RWPE1 (cell line): ENCODE results near the gene PREPL.

Experiments used
- CTCF ChIA-PET: fragments of 350-600 bp; sonication (Branson Sonifier 250); formaldehyde crosslinking; extraction: SDS; loops from one replicate; lab custom pipeline; 2021; lab: Yijun Ruan, JAX
- POLR2A ChIA-PET: fragments of 400-600 bp; formaldehyde crosslinking; extraction: SDS; loops from one replicate; lab custom pipeline; 2020; ENCODE audit warnings: antibody characterized with exemption; ENCODE audit not compliant: low non-redundant PET; lab: Yijun Ruan, JAX
- DNase-seq: peaks from one replicate; pipeline ENCODE4 v3.0.0; 2012; ENCODE audit warnings: low spot score
- H3K27ac ChIP-seq: fragments of 450-650 bp; 2 replicates; pipeline ENCODE4 v1.5.1; 2017
- TF ChIP-seq, protein P1 (sequence below): fragments of 450-650 bp; conservative IDR thresholded peaks from 2 replicates; pipeline ENCODE4 v1.5.1; 2017; ENCODE audit warnings: low read depth, mild to moderate bottlenecking

PREPL gene

DNA sequence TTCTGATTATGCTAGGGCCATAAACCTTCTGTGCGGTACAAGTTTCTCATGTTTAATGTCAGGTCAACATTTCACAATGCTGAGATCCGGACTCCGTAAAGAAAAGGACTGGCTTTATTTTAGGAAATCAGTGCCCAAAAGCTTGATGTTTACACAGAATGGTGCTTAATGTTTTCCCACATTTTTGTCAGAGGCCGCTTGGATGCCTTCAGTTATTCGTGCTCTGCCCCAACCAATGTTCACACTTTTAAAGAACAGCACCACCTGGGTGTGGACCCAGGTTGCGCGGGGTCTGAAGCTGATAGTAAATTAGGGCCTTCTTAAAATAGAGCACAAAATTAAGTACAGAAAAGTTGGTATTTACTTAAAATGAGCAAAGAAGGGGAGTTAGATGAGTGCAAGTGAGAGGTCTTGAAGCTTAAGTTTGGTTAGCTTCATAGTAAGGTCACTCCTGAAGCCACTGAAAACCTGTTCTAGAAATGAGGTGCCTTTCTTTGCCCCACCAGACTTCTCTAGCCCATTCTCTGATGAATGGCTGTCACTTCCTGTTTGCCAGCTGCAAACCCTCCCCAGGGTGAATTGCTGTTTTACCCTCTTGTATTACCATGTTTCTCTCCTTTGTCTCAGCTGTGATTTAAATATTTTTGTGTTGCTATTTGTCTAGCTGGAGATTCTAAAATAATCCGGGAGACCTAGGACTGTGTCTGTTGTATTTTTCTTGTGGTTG lies 65.5 kb downstream of the PREPL start:
- POLR2A ChIA-PET = no interaction called here
- no peak for DNase-seq
- CTCF ChIA-PET = interaction anchor here (1.1 kb wide), 1 partner anchor 252 kb away, joined by 5 read pairs; no protein-coding TSS in a partner anchor
- no peak overlapping the region for H3K27ac ChIP-seq
- TF ChIP-seq, protein P1, sequence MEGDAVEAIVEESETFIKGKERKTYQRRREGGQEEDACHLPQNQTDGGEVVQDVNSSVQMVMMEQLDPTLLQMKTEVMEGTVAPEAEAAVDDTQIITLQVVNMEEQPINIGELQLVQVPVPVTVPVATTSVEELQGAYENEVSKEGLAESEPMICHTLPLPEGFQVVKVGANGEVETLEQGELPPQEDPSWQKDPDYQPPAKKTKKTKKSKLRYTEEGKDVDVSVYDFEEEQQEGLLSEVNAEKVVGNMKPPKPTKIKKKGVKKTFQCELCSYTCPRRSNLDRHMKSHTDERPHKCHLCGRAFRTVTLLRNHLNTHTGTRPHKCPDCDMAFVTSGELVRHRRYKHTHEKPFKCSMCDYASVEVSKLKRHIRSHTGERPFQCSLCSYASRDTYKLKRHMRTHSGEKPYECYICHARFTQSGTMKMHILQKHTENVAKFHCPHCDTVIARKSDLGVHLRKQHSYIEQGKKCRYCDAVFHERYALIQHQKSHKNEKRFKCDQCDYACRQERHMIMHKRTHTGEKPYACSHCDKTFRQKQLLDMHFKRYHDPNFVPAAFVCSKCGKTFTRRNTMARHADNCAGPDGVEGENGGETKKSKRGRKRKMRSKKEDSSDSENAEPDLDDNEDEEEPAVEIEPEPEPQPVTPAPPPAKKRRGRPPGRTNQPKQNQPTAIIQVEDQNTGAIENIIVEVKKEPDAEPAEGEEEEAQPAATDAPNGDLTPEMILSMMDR = no peak

DNA sequence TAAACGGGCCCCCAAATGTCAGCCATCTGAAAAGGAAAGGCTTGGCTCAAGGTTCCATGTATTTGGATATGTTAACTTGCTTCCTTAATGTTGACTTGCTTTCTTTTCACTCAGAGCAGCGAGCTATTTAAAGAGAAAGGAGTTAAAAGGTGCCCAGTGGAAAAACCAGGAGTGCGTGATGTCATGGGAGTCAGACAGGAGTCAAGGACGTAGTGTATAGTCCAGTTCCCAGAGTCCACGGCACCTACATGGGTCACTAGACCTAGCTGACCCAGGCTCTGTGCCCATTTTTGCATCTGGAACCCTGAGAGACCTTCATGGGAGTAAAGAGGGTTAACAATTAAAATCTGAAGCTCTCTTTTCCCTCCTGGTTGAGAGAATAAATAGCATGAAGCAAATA lies 66.2 kb downstream of the PREPL start:
- H3K27ac ChIP-seq = no peak overlapping the region
- CTCF ChIA-PET = interaction anchor here (0.6 to 1.1 kb wide), 2 partner anchors 18 to 251 kb away, joined by 3 to 5 read pairs; no protein-coding TSS in a partner anchor
- POLR2A ChIA-PET = no interaction called here
- DNase-seq = no peak
- TF ChIP-seq, protein P1 = no peak

DNA sequence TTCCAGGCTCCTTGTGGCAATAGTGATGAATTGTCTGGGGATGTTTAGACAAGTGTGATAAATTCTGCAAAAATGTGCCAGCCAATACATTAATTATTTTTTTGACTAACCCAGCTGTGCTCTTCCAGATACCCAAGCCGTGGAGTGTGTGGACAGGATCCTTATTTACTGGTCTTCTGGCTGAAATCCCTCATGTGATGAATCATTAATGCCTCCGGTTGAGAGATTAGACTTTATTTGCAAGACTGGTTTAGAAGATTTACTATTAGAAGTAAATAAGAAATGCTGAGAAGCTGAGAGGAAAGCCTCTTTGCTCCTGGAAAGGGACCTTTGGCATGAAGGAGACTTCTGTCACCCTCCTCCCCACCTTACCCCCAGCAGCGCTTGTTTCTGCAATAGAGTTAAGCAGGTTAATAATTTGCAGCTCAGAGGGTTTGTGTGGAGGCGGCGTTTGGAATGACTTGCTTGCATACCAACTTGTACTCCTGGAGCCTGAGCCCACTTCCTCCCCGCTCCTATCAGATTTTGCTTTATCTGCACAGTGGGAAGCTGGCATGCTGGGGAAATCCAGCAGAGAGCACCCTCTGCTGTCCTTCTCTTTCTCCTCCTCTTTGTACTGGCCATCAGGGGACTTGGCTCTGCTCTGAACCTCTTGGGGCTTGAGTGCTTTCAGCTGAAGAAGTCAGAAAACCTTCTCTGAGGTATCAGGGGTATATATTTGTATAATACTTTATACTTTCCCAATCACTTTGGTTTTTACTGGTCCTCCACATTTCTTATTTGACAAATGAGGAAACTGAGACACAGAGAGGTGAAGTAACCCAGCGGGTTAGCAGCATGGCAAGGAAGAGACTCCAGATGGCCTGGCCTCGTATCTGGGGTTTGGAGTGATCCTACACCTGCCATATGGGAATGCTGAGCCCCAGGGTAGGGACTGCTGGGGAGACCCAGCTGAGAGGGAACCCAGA lies 69.7 kb downstream of the PREPL start:
- peak; percentile 63 for DNase-seq
- CTCF ChIA-PET = interaction anchor here (0.7 to 1.9 kb wide), 7 partner anchors 15 to 247 kb away, joined by 3 to 9 read pairs (median 5); no protein-coding TSS in a partner anchor
- TF ChIP-seq, protein P1 = peak; percentile 23; the same call in 1 of the 2 replicates
- peak overlapping the region; percentile 60; the same call in 1 of the 2 replicates for H3K27ac ChIP-seq
- POLR2A ChIA-PET = no interaction called here

DNA sequence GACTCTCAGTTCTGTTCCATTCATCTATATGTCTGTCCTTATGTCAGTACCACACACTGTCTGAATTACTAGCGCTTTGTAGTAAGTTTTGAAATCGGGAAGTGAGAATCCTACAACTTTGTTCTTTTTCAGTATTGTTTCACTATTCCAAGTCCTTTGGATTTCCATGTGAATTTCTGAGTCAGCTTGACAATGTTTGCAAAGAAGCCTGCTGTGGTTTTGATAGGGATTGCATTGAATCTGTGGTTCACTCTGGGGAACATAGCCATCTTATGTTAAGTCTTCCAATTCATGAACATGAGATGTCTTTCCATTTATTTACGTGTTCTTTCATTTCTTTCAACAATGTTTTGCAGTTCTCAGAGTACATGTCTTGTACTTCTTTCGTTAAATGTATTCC lies 71.0 kb downstream of the PREPL start:
- no peak for DNase-seq
- ChIA-PET CTCF (no interaction called here), POLR2A (no interaction called here)
- TF ChIP-seq, protein P1 = no peak
- H3K27ac ChIP-seq = no peak overlapping the region

DNA sequence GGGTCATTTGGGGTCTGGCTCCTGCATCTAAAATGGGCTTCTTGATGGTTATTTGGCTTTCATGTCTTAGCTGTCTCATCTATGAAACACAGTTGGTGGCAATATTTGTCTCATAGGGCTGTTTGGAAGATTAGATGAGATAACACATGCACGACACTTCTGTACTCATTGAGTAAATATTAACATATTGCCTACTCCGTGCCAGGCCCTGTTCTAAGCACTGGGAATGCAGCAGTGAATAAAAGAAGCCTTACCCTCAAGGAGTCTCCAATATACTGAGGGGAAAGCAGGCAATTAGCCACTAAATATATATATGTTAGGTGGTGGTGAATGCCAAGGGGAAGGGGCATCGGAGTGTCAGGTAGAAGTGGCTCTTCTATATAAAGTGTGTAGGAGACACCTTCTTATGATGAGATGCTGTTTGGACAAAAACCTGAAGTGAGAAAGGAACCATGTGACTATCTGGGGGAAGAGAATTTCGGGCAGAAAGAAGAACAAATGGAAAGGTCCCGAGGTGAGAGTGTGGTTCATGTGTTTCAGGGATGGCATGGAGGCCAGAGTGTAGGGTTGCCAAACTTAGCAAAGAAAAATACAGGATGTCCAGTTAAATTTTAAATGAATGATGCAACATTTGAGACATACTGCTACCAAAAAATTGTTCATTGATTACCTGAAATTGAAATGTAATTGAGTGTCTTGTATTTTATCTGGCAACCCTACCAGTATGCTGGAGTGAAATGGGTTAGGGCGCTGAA lies 74.2 kb downstream of the PREPL start:
- TF ChIP-seq, protein P1 = no peak
- no peak for DNase-seq
- ChIA-PET POLR2A (no interaction called here), CTCF (no interaction called here)
- no peak overlapping the region for H3K27ac ChIP-seq
